K562 (cell line): ENCODE data around the gene MARCHF9. TPM values are rescaled to one million over a fixed set of nuclear protein-coding genes. Genes with fewer than 3 reads are reported as not detected.

Experiments used
- ARID3B ChIP-seq: fragments of 250-450 bp; sonication (Bioruptor Pico); IDR thresholded peaks from 2 replicates; pipeline ENCODE4 v1.4.0; 2020; ENCODE audit warnings: borderline replicate concordance
- BCL6 ChIP-seq: fragments of 250-450 bp; sonication (Bioruptor Pico); IDR thresholded peaks from 2 replicates; pipeline ENCODE4 v1.4.0; 2020
- ELF2 ChIP-seq: fragments of 250-450 bp; sonication (Bioruptor Pico); IDR thresholded peaks from 2 replicates; pipeline ENCODE4 v1.5.0; 2021; ENCODE audit warnings: mild to moderate bottlenecking
- ELF4 ChIP-seq: fragments of 450-650 bp; formaldehyde crosslinking; IDR thresholded peaks from 2 replicates; pipeline ENCODE4 v1.4.0; 2022; ENCODE audit warnings: missing genetic modification characterization
- ETS2 ChIP-seq: IDR thresholded peaks from 2 replicates; pipeline ENCODE4 v1.6.1; 2016; ENCODE audit warnings: borderline replicate concordance, missing genetic modification characterization, mild to moderate bottlenecking, moderate library complexity, missing compliant biosample characterization; ENCODE audit not compliant: poor library complexity, severe bottlenecking
- MBD2 ChIP-seq: sonication (generic); IDR thresholded peaks from 2 replicates; pipeline ENCODE4 v1.6.1; 2016; ENCODE audit warnings: low read depth, borderline replicate concordance
- NCOA2 ChIP-seq, 2 experiments: fragments of 450-650 bp; IDR thresholded peaks; 2 replicates each; pipeline ENCODE4 v1.6.1; 2018; ENCODE audit warnings: mild to moderate bottlenecking in 2 of 2, moderate library complexity in 1 of 2; ENCODE audit not compliant: partially characterized antibody in 2 of 2
- NFIC ChIP-seq: fragments of 450-650 bp; IDR thresholded peaks from 2 replicates; pipeline ENCODE4 v1.6.1; 2017; ENCODE audit warnings: mild to moderate bottlenecking, inconsistent platforms
- NUFIP1 ChIP-seq: fragments of 450-650 bp; IDR thresholded peaks from 2 replicates; pipeline ENCODE4 v1.6.1; 2018; ENCODE audit not compliant: partially characterized antibody
- PHTF2 ChIP-seq: fragments of 250-450 bp; sonication (Bioruptor Pico); IDR thresholded peaks from 2 replicates; pipeline ENCODE4 v1.5.0; 2021; ENCODE audit warnings: mild to moderate bottlenecking
- PPARD ChIP-seq: fragments of 250-450 bp; sonication (Bioruptor Pico); IDR thresholded peaks from 2 replicates; pipeline ENCODE4 v1.8.0; 2022; ENCODE audit warnings: inconsistent platforms, mild to moderate bottlenecking, moderate library complexity
- PTTG1 ChIP-seq: fragments of 450-650 bp; IDR thresholded peaks from 2 replicates; pipeline ENCODE4 v1.6.1; 2016; ENCODE audit warnings: low read depth, mild to moderate bottlenecking, missing genetic modification characterization, missing compliant biosample characterization
- SOX6 ChIP-seq: fragments of 450-650 bp; IDR thresholded peaks from 2 replicates; pipeline ENCODE4 v1.6.1; 2014; ENCODE audit warnings: mild to moderate bottlenecking
- TGIF2 ChIP-seq: sonication (generic); formaldehyde crosslinking; IDR thresholded peaks from 2 replicates; pipeline ENCODE4 v1.8.1; 2022; ENCODE audit warnings: mild to moderate bottlenecking, missing genetic modification reagents, moderate library complexity
- THAP7 ChIP-seq: fragments of 250-450 bp; sonication (Bioruptor Pico); IDR thresholded peaks from 2 replicates; pipeline ENCODE4 v1.5.0; 2021
- ZBTB1 ChIP-seq: sonication (generic); formaldehyde crosslinking; IDR thresholded peaks from 2 replicates; pipeline ENCODE4 v1.8.1; 2023; ENCODE audit warnings: missing genetic modification reagents, low read depth, mild to moderate bottlenecking, borderline replicate concordance
- ZC3H8 ChIP-seq: fragments of 450-650 bp; IDR thresholded peaks from 2 replicates; pipeline ENCODE4 v1.6.1; 2017
- ZNF24 ChIP-seq: fragments of 450-650 bp; IDR thresholded peaks from 2 replicates; pipeline ENCODE4 v1.6.1; 2016
- ZNF584 ChIP-seq: fragments of 200-800 bp; sonication (Bioruptor generic); IDR thresholded peaks from 2 replicates; pipeline ENCODE4 v1.6.1; 2016; ENCODE audit warnings: low read depth, mild to moderate bottlenecking, missing genetic modification characterization, missing compliant biosample characterization
- polyA plus RNA-seq, 8 experiments: library from polyadenylated mRNA; depleted of rRNA in 4 of 8; stranded (reverse) in 5 of 8; unstranded in 3 of 8; fragments of >200 nt; fragmentation: Nextera tagmentation in 2 of 8; fragmentation: Illumina TruSeq in 1 of 8; extraction: Ambion mirVana in 2 of 8; extraction: Trizol in 1 of 8; gene quantifications; 2 replicates each; pipeline versions ENCODE4 v1.2.1 to v1.2.3, GENCODE V29; 2011 to 2014; ENCODE audit warnings: inconsistent platforms in 1 of 8, missing spikeins in 1 of 8
- total RNA-seq, 7 experiments: library from RNA; depleted of rRNA in 6 of 7; stranded (reverse); fragments of >200 nt in 6 of 7; fragmentation: Illumina TruSeq in 2 of 7; extraction: Trizol in 2 of 7; gene quantifications; 2 replicates each; pipeline versions ENCODE4 v1.2.1 to v1.2.3, GENCODE V29; 2011 to 2021; ENCODE audit warnings: low replicate concordance in 1 of 7
- TF ChIP-seq, protein P1 (sequence below): conservative IDR thresholded peaks from 2 replicates; pipeline ENCODE4 v1.6.1; 2011; ENCODE audit warnings: low read depth, mild to moderate bottlenecking, low read length; ENCODE audit not compliant: control insufficient read depth
- TF ChIP-seq, protein P2 (sequence below): sonication (generic); formaldehyde crosslinking; IDR thresholded peaks from 2 replicates; pipeline ENCODE4 v1.8.0; 2022; ENCODE audit warnings: mild to moderate bottlenecking, missing genetic modification reagents
- TF ChIP-seq, protein P3 (sequence below): sonication (generic); formaldehyde crosslinking; IDR thresholded peaks from 2 replicates; pipeline ENCODE4 v1.8.0; 2022; ENCODE audit warnings: mild to moderate bottlenecking, low read depth, missing genetic modification reagents

Gene MARCHF9
- total and polyA plus RNA-seq, 9 of the 15 experiments (the other 6 are each of a cell fraction or from before 2014, with no cell fraction given), result 0.80 to 12.4 (median 6.2) TPM

DNA sequence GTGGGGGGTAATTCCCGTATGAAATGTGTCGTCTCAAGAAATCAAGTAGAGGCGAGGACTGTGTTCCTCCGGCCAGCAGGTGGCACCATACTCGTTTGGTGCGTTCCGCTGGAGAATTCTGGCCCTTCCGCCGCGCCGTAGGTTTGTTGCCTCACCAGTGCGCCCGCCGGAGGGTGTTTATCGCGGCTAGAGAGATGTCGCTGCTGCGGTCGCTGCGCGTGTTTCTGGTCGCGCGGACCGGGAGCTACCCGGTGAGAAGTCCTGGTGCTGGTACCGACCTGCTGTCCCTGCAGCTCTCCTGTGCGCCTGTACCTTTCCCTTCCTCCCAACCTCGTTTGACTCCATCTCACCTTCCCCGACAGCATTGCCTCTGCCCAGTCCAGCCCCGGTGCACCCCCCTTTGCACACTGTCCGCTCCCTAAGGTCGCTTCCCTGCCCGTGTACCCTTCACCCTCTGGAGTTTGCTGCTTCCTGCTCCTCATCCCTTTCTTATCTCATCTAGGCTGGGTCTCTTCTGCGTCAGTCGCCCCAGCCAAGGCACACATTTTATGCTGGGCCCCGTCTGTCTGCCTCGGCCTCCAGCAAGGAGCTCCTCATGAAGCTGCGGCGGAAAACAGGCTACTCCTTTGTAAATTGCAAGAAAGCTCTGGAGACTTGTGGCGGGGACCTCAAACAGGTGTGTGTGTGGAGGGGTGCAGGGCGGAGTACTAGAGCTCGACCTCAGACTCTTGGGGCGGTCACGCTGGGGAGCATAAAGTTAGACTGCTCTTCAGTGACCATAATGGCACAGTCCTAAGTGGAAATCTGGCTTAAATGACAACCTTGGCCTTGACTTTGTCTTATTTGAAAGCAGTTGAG lies 27.9 kb downstream of the MARCHF9 start, which contains the start of gene TSFM (continued):
- TF ChIP-seq, protein P1, sequence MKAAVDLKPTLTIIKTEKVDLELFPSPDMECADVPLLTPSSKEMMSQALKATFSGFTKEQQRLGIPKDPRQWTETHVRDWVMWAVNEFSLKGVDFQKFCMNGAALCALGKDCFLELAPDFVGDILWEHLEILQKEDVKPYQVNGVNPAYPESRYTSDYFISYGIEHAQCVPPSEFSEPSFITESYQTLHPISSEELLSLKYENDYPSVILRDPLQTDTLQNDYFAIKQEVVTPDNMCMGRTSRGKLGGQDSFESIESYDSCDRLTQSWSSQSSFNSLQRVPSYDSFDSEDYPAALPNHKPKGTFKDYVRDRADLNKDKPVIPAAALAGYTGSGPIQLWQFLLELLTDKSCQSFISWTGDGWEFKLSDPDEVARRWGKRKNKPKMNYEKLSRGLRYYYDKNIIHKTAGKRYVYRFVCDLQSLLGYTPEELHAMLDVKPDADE, result peak; percentile 94
- TF ChIP-seq THAP7 (CRISPR knock-in tag), result no peak
- 0 out of 2 replicates have a peak, but pooled peaks have one; percentile 32 for TF ChIP-seq ZNF584 (CRISPR knock-in tag)
- TF ChIP-seq ZBTB1 (CRISPR knock-in tag), result peak; percentile 83; the same call in 1 of the 2 replicates
- TF ChIP-seq PHTF2 (CRISPR knock-in tag), result no peak
- TF ChIP-seq NCOA2 (IDR thresholded peaks at IDR 0.05; ENCODE audit: partially characterized antibody in 2 of 2), result no peak
- TF ChIP-seq, protein P2, sequence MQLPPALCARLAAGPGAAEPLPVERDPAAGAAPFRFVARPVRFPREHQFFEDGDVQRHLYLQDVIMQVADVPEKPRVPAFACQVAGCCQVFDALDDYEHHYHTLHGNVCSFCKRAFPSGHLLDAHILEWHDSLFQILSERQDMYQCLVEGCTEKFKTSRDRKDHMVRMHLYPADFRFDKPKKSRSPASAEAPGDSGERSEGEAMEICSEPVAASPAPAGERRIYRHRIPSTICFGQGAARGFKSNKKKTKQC (CRISPR knock-in tag), result peak; percentile 76; the same call in 1 of the 2 replicates
- TF ChIP-seq ELF2, result peak; percentile 55; the same call in 1 of the 2 replicates
- peak; percentile 43; the same call in 1 of the 2 replicates for TF ChIP-seq ZNF24
- TF ChIP-seq PPARD (CRISPR knock-in tag), result no peak
- TF ChIP-seq NUFIP1, result peak; percentile 9
- no peak for TF ChIP-seq ELF4 (CRISPR knock-in tag)
- TF ChIP-seq NFIC, result peak; percentile 47
- TF ChIP-seq SOX6, result peak; percentile 71; the same call in 1 of the 2 replicates
- TF ChIP-seq, protein P3, sequence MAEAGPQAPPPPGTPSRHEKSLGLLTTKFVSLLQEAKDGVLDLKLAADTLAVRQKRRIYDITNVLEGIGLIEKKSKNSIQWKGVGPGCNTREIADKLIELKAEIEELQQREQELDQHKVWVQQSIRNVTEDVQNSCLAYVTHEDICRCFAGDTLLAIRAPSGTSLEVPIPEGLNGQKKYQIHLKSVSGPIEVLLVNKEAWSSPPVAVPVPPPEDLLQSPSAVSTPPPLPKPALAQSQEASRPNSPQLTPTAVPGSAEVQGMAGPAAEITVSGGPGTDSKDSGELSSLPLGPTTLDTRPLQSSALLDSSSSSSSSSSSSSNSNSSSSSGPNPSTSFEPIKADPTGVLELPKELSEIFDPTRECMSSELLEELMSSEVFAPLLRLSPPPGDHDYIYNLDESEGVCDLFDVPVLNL (CRISPR knock-in tag), result peak; percentile 29; the same call in 1 of the 2 replicates
- no peak for TF ChIP-seq ETS2 (tag)
- no peak for TF ChIP-seq ARID3B
- no peak for TF ChIP-seq PTTG1 (tag)
- peak; percentile 84 for TF ChIP-seq MBD2
- TF ChIP-seq TGIF2 (CRISPR knock-in tag), result 0 out of 2 replicates have a peak, but pooled peaks have one; percentile 60
- TF ChIP-seq BCL6, result no peak
- TF ChIP-seq ZC3H8, result no peak
